Stimulated activated CD8-positive, alpha-beta memory T cell treated with anti-CD3 and anti-CD28 coated beads, Interleukin-15, amount 100 ng/mL, for 1 hour (primary cell): Measurements from ENCODE around the gene LMX1B.
"Not testable (repeated sequence)": the region's sequence is repeated elsewhere in the genome, so short reads cannot be mapped to it uniquely, and the experiment has no call there.

Experiments used
- DNase-seq: peaks from one replicate; pipeline ENCODE4 v3.0.0-alpha.2; 2020; ENCODE audit warnings: low read depth

Gene LMX1B

DNA sequence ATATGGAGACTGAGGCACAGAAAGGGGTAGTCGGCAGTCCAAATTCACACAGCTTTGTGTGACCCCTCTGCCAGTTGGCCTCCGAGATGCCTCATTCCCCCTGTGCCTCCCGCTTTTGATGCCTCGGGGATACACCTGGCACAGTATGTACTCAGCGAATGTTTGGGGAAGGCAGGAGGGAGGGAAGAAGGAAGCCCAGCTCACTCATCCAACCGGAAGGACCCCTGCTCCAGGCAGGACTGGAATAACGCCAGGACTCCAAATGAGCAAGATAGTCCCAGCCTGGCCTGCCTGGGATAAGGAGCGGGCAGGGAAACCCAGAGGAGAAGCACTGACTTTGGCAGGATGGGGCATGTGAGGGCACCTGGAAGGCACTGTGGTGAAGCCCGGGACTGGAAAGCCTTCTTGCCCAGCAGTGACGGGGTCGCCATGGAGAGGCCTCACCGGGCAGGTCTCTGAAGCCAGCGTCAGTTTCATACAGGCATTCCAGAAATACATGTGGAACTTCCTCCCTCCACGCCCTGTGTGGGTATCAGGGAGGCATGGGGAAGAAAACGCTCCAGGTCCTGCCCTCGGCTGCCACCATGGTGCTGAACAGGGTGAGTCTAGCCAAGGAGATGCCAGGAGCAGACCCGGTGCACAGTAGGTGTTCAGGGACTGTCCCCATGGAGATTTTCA is 20.3 kb downstream of the LMX1B start:
- DNase-seq: no peak

DNA sequence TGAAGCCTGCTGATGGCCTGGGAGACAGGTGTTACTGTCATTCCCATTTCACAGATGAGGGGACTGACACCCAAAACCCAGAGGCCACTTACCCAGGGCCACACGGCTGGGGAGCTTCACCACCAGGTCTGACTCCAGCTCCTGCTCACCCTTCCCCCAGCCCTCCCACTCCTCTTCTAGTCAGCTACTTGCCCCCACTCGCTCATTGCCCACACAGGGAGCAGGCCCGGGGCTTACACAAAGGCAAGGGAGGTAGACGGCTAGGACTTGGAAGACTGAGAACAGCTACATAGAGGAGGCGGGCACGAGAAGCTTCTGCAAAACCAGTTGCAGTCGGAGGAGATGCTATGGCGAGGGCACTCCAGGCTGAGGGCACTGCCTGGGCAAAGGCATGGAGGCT is 21.3 kb downstream of the LMX1B start:
- DNase-seq: no peak

GRCh38 chr9:126635661-126636439 is 22.1 kb downstream of the LMX1B start:
- DNase-seq: no peak

- peak; percentile 11 for DNase-seq
Measured at GRCh38 chr9:126636983-126637798, 23.5 kb downstream of the LMX1B start.

- no peak for DNase-seq
Measured at GRCh38 chr9:126638571-126639132, 24.9 kb downstream of the LMX1B start.

DNA sequence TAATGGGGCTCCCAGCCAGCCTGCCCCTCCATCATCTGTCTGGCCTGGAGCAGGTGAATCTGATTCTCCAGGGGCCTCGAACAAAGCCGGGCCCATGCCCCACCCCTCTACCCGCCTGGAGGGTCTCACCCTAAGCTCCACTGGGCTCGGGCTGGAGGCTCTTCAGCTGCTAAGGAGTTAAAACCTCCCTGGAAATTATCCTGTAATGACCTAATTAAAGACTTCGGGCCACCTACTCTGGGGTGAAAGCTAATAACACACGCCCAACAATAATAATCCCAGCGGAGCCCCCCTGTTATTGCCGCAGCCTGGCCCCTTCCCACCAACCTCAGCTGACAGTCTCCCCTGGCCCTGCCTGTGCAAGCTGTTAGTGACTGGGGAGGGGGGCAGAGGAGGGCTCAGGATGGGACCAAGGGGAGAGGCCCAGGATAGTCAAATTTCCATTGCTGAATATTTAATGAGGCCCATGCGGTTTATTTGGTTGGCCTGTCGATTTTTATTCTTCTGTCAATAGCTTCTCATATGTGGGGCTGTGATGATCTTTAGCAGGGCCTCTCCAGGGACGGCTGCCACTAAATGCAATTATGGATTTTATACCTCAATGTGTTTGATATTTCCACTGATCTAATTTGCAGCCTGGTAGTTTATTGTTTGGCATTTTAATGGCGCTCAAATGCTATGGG is 25.7 kb downstream of the LMX1B start:
- no peak for DNase-seq

DNA sequence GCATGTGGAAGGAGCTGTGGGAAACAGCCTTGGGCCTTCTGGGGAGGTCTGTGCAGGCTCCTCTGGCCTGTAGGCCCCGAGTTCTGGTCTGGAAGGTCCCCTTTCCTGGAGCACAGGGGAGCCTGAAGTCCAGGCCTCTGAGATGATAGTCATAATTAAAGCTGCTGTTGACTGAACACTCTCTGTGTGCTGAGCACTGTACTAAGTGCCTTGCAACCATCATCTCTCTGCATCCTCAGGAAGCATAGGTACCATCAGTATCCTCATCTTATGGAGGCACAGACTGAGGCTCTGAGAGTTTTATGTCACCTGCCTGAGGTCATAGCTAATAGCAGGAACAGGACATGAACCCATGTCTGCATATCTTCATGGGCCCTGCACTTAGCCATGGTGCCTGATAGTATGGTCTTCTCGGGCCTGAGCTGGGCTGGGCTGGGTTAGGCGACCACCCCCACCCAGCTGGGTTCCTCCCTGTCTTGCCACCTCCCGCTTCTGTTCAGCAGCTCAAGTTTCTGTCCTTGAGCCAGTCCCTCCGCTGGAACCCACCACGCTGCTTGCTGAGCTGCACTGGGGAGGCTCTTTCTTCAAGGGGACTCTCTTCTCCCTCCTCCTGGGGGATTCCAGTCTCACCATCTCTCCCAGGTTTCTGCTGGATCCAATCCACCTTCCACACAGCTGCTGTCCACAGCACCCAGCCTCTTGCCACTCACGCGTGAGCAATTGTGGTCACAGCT is 27.6 kb downstream of the LMX1B start:
- no peak for DNase-seq

GRCh38 chr9:126642010-126642744 is 28.4 kb downstream of the LMX1B start:
- no peak for DNase-seq

DNA sequence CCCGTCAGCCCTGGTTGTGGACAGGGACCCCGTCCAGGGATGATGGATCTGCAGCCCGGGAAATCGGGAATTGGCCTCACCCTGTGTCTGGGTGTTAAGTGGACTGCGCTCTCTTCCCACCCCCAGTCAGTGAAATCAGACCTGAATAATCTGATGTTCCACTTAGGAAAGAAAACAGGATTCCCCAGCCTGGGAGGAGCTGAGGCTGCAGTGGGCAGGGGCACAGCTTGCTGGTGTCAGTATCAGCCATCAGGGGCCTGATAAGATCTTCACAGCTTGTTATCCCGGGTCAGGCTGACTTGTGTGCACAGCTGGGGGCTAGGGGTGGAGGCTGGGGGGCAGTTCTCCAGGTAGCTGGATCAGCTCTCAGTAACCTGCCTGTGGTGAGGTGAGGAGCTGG is 29.1 kb downstream of the LMX1B start:
- DNase-seq: no peak

- no peak for DNase-seq
Measured at GRCh38 chr9:126643945-126644527, 30.3 kb downstream of the LMX1B start.

- DNase-seq: no peak
Measured at GRCh38 chr9:126646162-126646561, 32.4 kb downstream of the LMX1B start.

- DNase-seq: no peak
Measured at GRCh38 chr9:126647585-126648411, 34.1 kb downstream of the LMX1B start.

- DNase-seq: no peak
Measured at GRCh38 chr9:126649477-126649876, 35.7 kb downstream of the LMX1B start.

GRCh38 chr9:126650404-126651341 is 36.9 kb downstream of the LMX1B start:
- no peak for DNase-seq

DNA sequence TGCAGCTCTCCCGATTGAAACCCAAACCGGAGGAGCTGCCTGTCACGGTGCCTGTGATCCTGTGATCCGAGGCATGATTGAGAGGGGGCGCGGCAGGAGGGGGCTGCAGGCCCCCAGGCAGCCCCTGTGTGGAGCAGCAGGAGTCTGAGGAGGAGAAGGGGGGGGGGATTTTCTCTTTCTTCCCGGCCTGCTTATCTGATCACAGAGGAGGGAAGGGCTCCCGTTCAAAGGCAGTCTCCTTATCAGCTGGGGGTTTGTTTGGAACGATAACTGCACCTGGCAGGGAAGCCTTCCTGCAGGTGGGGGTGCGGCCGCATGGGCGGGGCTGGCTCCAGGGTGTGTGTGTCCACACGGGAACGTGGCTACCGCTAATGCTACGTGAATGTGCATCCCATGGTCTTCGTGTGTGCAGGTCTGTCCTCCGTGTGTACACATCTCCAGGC is 38.4 kb downstream of the LMX1B start:
- no peak for DNase-seq

DNA sequence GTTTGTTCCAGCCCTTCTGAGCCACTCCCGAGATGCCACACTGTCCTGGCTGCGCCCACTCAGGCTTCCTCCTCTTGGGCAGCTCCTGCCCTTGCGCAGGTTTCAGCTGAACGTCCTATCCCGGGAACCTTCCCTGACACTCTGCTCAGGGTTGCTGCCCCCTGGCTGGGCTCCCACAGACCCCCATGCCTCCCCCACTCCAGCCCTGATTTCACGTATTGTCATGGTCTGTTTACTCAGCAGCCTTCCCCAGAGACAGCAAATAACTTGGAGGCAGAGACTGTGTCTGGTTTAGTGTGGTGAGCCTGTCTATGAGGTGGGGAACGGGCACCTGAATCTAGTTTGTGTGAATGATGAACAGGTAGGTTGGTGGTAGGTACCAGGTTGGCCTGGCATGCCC is 40.4 kb downstream of the LMX1B start:
- no peak for DNase-seq

GRCh38 chr9:126656214-126656613 is 42.5 kb downstream of the LMX1B start:
- not testable (repeated sequence) for DNase-seq
